Measurements from ENCODE around the gene SLC9C1. TPM values are rescaled to one million over a fixed set of nuclear protein-coding genes. Genes with fewer than 3 reads are reported as not detected.

Gene SLC9C1
- total RNA-seq, 2 experiments from 2014 or later, result not detected

- H3K9me3 ChIP-seq (ENCODE audit: control insufficient read depth in 1 of 2, insufficient read depth in 1 of 2, low read length in 2 of 2), result no peaks in the 10 kb centered on the region
- TF ChIP-seq CTCF (IDR thresholded peaks at IDR 0.05), result no peak
- H3K36me3 ChIP-seq (ENCODE audit: insufficient read depth, low read length), result no peaks in the 10 kb centered on the region
- intact Hi-C loops (cut with DNase I, micrococcal nuclease), result loop anchor here in 1 of 2 experiments (10.0 kb wide), 1 partner anchor 174 kb away; the partner anchor contains the start of gene GCSAM
- CTCF ChIA-PET, result interaction anchor here (0.6 kb wide), 1 partner anchor 145 kb away, joined by 4 read pairs; no protein-coding TSS in a partner anchor
- no peaks in the 10 kb centered on the region for H3K36me3 Mint-ChIP-seq (ENCODE audit: low read depth)
- ATAC-seq (ENCODE audit: poor library complexity) (no peak), DNase-seq (no peak)
- H3K4me3 ChIP-seq (ENCODE audit: low read length), result no peak overlapping the region
- POLR2A ChIA-PET, result interaction anchor here (0.6 kb wide), 1 partner anchor 11 kb away, joined by 4 read pairs; no protein-coding TSS in a partner anchor
- H3K27ac Mint-ChIP-seq, result no peak overlapping the region
- H3K4me3 Mint-ChIP-seq, result no peak overlapping the region
- H3K27ac ChIP-seq (ENCODE audit: low read depth in 1 of 2, low read length in 2 of 2), result no peak overlapping the region
- H3K4me1 ChIP-seq (ENCODE audit: insufficient read depth, low read length), result peaks cover 13% of the 10 kb centered on the region
- no peaks in the 10 kb centered on the region for H3K4me1 Mint-ChIP-seq (ENCODE audit: low read depth)
- no peaks in the 10 kb centered on the region for H3K27me3 ChIP-seq (ENCODE audit: control insufficient read depth in 1 of 2, insufficient read depth in 2 of 2, low read length in 2 of 2)
- H3K27me3 Mint-ChIP-seq, result no peaks in the 10 kb centered on the region
- H3K9me3 Mint-ChIP-seq, result no peaks in the 10 kb centered on the region
Measured at GRCh38 chr3:112308151-112308911, 14.3 kb upstream of the SLC9C1 start.

DNA sequence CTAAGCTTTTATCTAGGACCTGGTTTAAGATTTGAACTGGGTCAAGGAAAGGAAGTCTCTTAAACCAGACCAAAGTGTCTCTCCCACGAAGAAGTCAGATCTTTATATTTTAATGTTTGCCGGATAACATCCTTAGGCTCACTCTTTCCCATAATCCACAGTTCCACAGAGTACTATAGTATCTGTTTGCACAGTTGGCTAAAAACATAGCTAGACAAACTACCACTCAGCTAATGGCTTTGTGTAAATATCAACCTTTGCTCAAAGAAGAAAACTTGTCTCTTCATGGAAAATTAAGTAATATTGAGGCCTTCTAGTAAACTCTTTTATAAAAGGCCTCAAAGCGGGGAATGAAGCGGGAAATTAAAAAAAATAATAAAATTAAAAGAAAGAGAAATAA, 13.5 kb upstream of the SLC9C1 start:
- Mint-ChIP-seq H3K4me3 (no peak overlapping the region), H3K27me3 (no peaks in the 10 kb centered on the region), H3K9me3 (no peaks in the 10 kb centered on the region), H3K27ac (no peak overlapping the region), H3K36me3 (ENCODE audit: low read depth) (no peaks in the 10 kb centered on the region), H3K4me1 (ENCODE audit: low read depth) (no peaks in the 10 kb centered on the region)
- ChIA-PET CTCF (no interaction called here), POLR2A (no interaction called here)
- no peaks in the 10 kb centered on the region for H3K9me3 ChIP-seq (ENCODE audit: control insufficient read depth in 1 of 2, insufficient read depth in 1 of 2, low read length in 2 of 2)
- no peak overlapping the region for H3K4me3 ChIP-seq (ENCODE audit: low read length)
- peaks cover 21% of the 10 kb centered on the region for H3K4me1 ChIP-seq (ENCODE audit: insufficient read depth, low read length)
- H3K36me3 ChIP-seq (ENCODE audit: insufficient read depth, low read length), result no peaks in the 10 kb centered on the region
- no peak for TF ChIP-seq CTCF (IDR thresholded peaks at IDR 0.05)
- H3K27ac ChIP-seq (ENCODE audit: low read depth in 1 of 2, low read length in 2 of 2), result no peak overlapping the region
- H3K27me3 ChIP-seq (ENCODE audit: control insufficient read depth in 1 of 2, insufficient read depth in 2 of 2, low read length in 2 of 2), result no peaks in the 10 kb centered on the region
- DNase-seq (no peak), ATAC-seq (ENCODE audit: poor library complexity) (no peak)
- intact Hi-C loops (cut with DNase I, micrococcal nuclease), result loop anchor here in 1 of 2 experiments (10.0 kb wide), 1 partner anchor 173 kb away; the partner anchor contains the start of gene GCSAM

DNA sequence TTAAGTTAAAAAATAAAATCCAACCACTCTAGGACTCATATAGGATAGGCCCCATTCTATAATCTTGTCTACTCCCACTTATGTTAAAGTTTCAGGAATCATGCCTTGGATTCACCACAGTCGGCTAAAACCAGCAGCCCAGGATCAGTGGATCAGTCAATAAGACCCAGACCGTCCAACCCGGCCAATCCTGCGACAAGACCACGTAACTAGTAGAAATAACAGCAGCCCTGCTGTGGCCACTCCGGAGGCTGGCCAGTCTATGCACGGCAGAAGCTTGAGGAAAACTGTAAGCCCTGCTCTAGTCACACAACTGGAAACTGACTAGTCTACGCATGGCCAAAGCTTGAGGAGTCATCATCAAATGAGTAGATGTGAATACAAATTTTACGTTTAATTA, 12.8 kb upstream of the SLC9C1 start:
- no peak for ATAC-seq (ENCODE audit: poor library complexity)
- DNase-seq, result no peak
- Histone ChIP-seq H3K4me3 (ENCODE audit: low read length) (no peak overlapping the region), H3K36me3 (ENCODE audit: insufficient read depth, low read length) (no peaks in the 10 kb centered on the region), H3K4me1 (ENCODE audit: insufficient read depth, low read length) (peaks cover 22% of the 10 kb centered on the region), H3K27ac (ENCODE audit: low read depth in 1 of 2, low read length in 2 of 2) (no peak overlapping the region), H3K9me3 (ENCODE audit: control insufficient read depth in 1 of 2, insufficient read depth in 1 of 2, low read length in 2 of 2) (no peaks in the 10 kb centered on the region), H3K27me3 (ENCODE audit: control insufficient read depth in 1 of 2, insufficient read depth in 2 of 2, low read length in 2 of 2) (no peaks in the 10 kb centered on the region)
- H3K27me3 Mint-ChIP-seq, result no peaks in the 10 kb centered on the region
- no peak overlapping the region for H3K27ac Mint-ChIP-seq
- TF ChIP-seq CTCF (IDR thresholded peaks at IDR 0.05), result no peak
- intact Hi-C loops (cut with DNase I, micrococcal nuclease), result loop anchor here in 1 of 2 experiments (10.0 kb wide), 1 partner anchor 172 kb away; the partner anchor contains the start of gene GCSAM
- ChIA-PET CTCF (no interaction called here), POLR2A (no interaction called here)
- no peaks in the 10 kb centered on the region for H3K36me3 Mint-ChIP-seq (ENCODE audit: low read depth)
- H3K4me3 Mint-ChIP-seq, result no peak overlapping the region
- no peaks in the 10 kb centered on the region for H3K9me3 Mint-ChIP-seq
- no peaks in the 10 kb centered on the region for H3K4me1 Mint-ChIP-seq (ENCODE audit: low read depth)
